ENCODE results near the gene HTRA3.

- TF ChIP-seq POLR2A (IDR thresholded peaks at IDR 0.05) (no peak), CTCF (IDR thresholded peaks at IDR 0.05) (no peak)
These were observed 60.0 kb downstream of the HTRA3 start for GRCh38 chr4:8329560-8329858.

Measured in lower leg skin (tissue), 3 donors.